Psoas muscle (tissue), 8 donors: ENCODE data around the gene KIF6. TPM values are rescaled to one million over a fixed set of nuclear protein-coding genes. Genes with fewer than 3 reads are reported as not detected.

Source experiments
- ATAC-seq, 4 donors: fragments of 200-7000 bp; cut with Tn5 transposase; one replicate each; pipeline ENCODE4 v1.9.1; 2020; ENCODE audit warnings: moderate library complexity in 3 of 4, mild to moderate bottlenecking in 2 of 4
- DNase-seq, 2 donors: peaks; one replicate each; pipeline ENCODE4 v3.0.0-alpha.2; 2020
- H3K27ac ChIP-seq: fragments of 200-600 bp; one replicate; pipeline ENCODE4 v1.8.0; 2022
- H3K27me3 ChIP-seq, 3 donors: fragments of 200-600 bp in 1 of 3; one replicate each; pipeline versions ENCODE4 v1.6.1 to v1.8.0; 2013 to 2022; ENCODE audit warnings: low read length in 2 of 3, mild to moderate bottlenecking in 2 of 3, moderate library complexity in 1 of 3; ENCODE audit not compliant: insufficient read depth in 3 of 3
- H3K36me3 ChIP-seq, 2 donors: fragments of 200-600 bp in 1 of 2; one replicate each; pipeline versions ENCODE4 v1.6.1 to v1.8.0; 2013 to 2022; ENCODE audit warnings: low read depth in 1 of 2, mild to moderate bottlenecking in 1 of 2, moderate library complexity in 1 of 2; ENCODE audit not compliant: insufficient read depth in 1 of 2
- H3K4me1 ChIP-seq: fragments of 200-600 bp; one replicate; pipeline ENCODE4 v1.8.0; 2022
- H3K4me3 ChIP-seq: fragments of 200-600 bp; one replicate; pipeline ENCODE4 v1.8.0; 2022; ENCODE audit warnings: mild to moderate bottlenecking
- H3K9me3 ChIP-seq: fragments of 200-600 bp; one replicate; pipeline ENCODE4 v1.8.0; 2022
- CTCF ChIP-seq: fragments of 200-600 bp; IDR thresholded peaks from one replicate; pipeline ENCODE4 v1.8.0; 2022; ENCODE audit warnings: antibody characterized with exemption
- WGBS, 3 donors: extraction: QIAGEN DNeasy Blood & Tissue Kit; methylation state at CpG; one replicate each; pipeline versions ENCODE4 v1.1.6 to v1.1.7; 2013; 5-methylcytosine and 5-hydroxymethylcytosine counted together
- intact Hi-C, 2 donors: fragments of 100-400 bp; cut with DNase I; formaldehyde crosslinking; loops; one replicate each; pipeline versions ENCODE4 v1.11.0 to v1.14.2; 2022
- polyA plus RNA-seq, 3 donors: library from polyadenylated mRNA; stranded (reverse); fragments of 200-250 nt; gene quantifications; one replicate each; pipeline ENCODE4 v1.2.3, GENCODE V29; 2013
- total RNA-seq, 4 donors: library from RNA; stranded (reverse); fragmentation: NEBNext Ultra II Directional in 2 of 4; extraction: Animal tissue kit (Norgen Biotek cat#: 25700) in 2 of 4; gene quantifications; one replicate each; pipeline versions ENCODE4 v1.2.1 to v1.2.4, GENCODE V29; 2021 to 2023
- donor health status: healthy with polysubstance abuse.
- donor health status: DM: no; HTN: no; CAD: no; lungs with moderate emphysema.
- donor health status: Bipolar disorder and iron deficiency.
- donor health status: healthy.
- donor health status: DM: yes; HTN: yes; CAD: no.
- donor health status: DM: no; HTN: no; CAD: no.
- donor health status: DM: no; HTN: no; CAD: no.
- donor health status: DM: yes; HTN: yes; CAD: no.

Gene KIF6
- total and polyA plus RNA-seq, 7 donors = 0.03 to 0.17 (median 0.09) TPM; not detected in 2

DNA sequence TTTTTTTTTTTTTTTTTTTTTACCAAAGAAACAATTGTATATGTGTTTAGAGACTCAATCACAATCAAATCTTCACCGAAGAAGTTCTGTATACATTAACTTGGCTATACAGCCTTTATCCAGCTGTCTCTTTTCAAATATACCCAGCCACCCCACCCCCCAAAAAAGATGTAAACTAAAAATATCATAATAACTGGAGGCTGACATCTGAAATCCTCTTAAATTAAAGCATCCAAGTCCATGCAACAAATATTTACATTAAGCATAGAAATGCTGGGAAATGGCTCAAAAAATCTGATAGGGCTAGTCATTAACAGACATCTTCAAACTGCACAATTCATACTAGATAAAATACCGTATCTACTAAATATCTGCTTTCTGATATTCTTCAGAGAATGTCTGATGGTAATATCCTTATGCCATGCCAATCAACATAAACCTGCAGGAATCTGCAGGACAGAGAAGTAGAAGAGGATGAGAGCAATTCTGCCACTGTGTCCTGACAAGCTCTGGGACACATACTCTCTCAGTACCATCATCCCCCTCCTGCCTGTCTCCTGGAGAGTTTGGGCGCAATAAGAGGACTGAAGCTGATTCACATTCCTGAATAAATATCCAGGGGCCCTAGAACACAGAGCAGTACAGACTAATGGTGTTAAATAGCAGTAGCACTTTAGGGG lies 152.4 kb downstream of the KIF6 start:
- Histone ChIP-seq H3K9me3 (no peaks in the 10 kb centered on the region), H3K36me3 (no peaks in the 10 kb centered on the region), H3K27ac (no peak overlapping the region), H3K4me3 (no peak overlapping the region), H3K27me3 (no peaks in the 10 kb centered on the region), H3K4me1 (no peaks in the 10 kb centered on the region)
- no peak for TF ChIP-seq CTCF
- intact Hi-C loops = no loop called here
- no peak for DNase-seq
- 71 to 80% (median 77%) methylated on average over 3 of the region's 3 CpGs for WGBS, 3 donors
- ATAC-seq = no peak

- no peak for TF ChIP-seq CTCF
- no peaks in the 10 kb centered on the region for H3K9me3 ChIP-seq
- 51 to 77% (median 64%) methylated on average over 1 of the region's 1 CpG for WGBS, 3 donors
- ATAC-seq (no peak), DNase-seq (no peak)
- H3K27me3 ChIP-seq = no peaks in the 10 kb centered on the region
- H3K4me3 ChIP-seq = no peak overlapping the region
- intact Hi-C loops = no loop called here
- H3K4me1 ChIP-seq = no peaks in the 10 kb centered on the region
- H3K36me3 ChIP-seq = no peaks in the 10 kb centered on the region
- no peak overlapping the region for H3K27ac ChIP-seq
Observed at GRCh38 chr6:39568896-39569295, 156.3 kb downstream of the KIF6 start.

DNA sequence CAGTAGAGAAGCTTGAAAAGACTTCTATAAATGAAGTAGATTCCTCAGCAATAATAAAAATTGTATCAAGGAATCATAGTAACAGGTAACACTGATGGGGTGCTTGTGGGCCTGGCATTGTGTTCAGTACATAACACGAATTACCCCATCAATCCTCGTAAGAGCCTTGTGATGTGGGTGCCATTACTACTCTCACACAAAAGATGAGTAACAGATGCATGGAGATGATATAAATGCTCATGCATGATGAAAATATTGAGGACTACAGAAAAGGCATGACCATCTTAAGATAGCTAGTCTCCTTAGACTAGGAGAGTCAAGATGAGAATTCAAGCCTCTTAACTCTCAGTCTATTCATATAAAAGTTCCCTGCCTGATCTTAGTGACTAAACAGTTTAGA lies 158.1 kb downstream of the KIF6 start:
- ATAC-seq (no peak), DNase-seq (no peak)
- no peak overlapping the region for H3K4me3 ChIP-seq
- H3K4me1 ChIP-seq = no peaks in the 10 kb centered on the region
- H3K27ac ChIP-seq = no peak overlapping the region
- H3K36me3 ChIP-seq = no peaks in the 10 kb centered on the region
- no peaks in the 10 kb centered on the region for H3K9me3 ChIP-seq
- H3K27me3 ChIP-seq = no peaks in the 10 kb centered on the region
- TF ChIP-seq CTCF = no peak
- intact Hi-C loops = no loop called here
- 92 to 95% (median 94%) methylated on average over 2 of the region's 2 CpGs for WGBS, 3 donors

- Histone ChIP-seq H3K27ac (no peak overlapping the region), H3K4me3 (no peak overlapping the region)
- no peak for TF ChIP-seq CTCF
Observed at GRCh38 chr6:39566456-39566855, 158.8 kb downstream of the KIF6 start.

DNA sequence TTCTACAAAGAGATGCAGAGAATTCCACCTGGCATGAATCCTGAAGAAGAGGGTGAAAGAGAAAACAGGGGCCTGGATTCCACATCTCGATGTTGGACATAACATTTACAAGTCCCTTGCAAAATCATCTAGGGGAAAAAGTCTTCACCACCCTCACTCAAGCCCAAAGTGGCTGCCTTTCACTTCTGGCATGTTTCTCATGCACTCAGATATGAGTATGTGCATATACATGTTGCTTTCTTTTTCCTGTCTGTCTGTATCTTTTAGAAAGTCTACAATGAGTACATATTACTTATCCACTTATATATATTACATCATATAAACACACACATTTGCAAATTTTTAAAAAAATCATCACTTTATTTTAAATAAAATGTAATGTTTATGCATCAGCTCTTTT lies 159.3 kb downstream of the KIF6 start:
- Histone ChIP-seq H3K4me1 (no peaks in the 10 kb centered on the region), H3K27ac (no peak overlapping the region), H3K36me3 (no peaks in the 10 kb centered on the region), H3K4me3 (no peak overlapping the region), H3K9me3 (no peaks in the 10 kb centered on the region), H3K27me3 (no peaks in the 10 kb centered on the region)
- intact Hi-C loops = no loop called here
- DNase-seq = no peak
- TF ChIP-seq CTCF = no peak
- 77 to 87% (median 80%) methylated on average over 1 of the region's 1 CpG for WGBS, 3 donors
- no peak for ATAC-seq

More at GRCh38 chr6:39566456-39566855, 158.8 kb downstream of the KIF6 start:
- ATAC-seq (no peak), DNase-seq (no peak)
- Histone ChIP-seq H3K9me3 (no peaks in the 10 kb centered on the region), H3K4me1 (no peaks in the 10 kb centered on the region), H3K36me3 (no peaks in the 10 kb centered on the region), H3K27me3 (no peaks in the 10 kb centered on the region)
- intact Hi-C loops = no loop called here
